ENCODE results near the gene PACS2.

GRCh38 chr14:105287249-105288102 lies 27.1 kb upstream of the PACS2 start:
- TF ChIP-seq GABPA (IDR thresholded peaks at IDR 0.05 in 1 of 2, conservative IDR thresholded peaks at IDR 0.05 in 1 of 2) (no peak), RXRA (IDR thresholded peaks at IDR 0.05) (peak in 1 of 2 donors; percentile 19), SP1 (IDR thresholded peaks at IDR 0.05) (peak; percentile 8), FOXA1 (IDR thresholded peaks at IDR 0.05) (no peak), TAF1 (conservative IDR thresholded peaks at IDR 0.05) (no peak)
- TF ChIP-seq, protein P1, sequence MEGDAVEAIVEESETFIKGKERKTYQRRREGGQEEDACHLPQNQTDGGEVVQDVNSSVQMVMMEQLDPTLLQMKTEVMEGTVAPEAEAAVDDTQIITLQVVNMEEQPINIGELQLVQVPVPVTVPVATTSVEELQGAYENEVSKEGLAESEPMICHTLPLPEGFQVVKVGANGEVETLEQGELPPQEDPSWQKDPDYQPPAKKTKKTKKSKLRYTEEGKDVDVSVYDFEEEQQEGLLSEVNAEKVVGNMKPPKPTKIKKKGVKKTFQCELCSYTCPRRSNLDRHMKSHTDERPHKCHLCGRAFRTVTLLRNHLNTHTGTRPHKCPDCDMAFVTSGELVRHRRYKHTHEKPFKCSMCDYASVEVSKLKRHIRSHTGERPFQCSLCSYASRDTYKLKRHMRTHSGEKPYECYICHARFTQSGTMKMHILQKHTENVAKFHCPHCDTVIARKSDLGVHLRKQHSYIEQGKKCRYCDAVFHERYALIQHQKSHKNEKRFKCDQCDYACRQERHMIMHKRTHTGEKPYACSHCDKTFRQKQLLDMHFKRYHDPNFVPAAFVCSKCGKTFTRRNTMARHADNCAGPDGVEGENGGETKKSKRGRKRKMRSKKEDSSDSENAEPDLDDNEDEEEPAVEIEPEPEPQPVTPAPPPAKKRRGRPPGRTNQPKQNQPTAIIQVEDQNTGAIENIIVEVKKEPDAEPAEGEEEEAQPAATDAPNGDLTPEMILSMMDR (IDR thresholded peaks at IDR 0.05; ENCODE audit: low read depth, low read length, missing input control) = no peak
- TF ChIP-seq, protein P2, sequence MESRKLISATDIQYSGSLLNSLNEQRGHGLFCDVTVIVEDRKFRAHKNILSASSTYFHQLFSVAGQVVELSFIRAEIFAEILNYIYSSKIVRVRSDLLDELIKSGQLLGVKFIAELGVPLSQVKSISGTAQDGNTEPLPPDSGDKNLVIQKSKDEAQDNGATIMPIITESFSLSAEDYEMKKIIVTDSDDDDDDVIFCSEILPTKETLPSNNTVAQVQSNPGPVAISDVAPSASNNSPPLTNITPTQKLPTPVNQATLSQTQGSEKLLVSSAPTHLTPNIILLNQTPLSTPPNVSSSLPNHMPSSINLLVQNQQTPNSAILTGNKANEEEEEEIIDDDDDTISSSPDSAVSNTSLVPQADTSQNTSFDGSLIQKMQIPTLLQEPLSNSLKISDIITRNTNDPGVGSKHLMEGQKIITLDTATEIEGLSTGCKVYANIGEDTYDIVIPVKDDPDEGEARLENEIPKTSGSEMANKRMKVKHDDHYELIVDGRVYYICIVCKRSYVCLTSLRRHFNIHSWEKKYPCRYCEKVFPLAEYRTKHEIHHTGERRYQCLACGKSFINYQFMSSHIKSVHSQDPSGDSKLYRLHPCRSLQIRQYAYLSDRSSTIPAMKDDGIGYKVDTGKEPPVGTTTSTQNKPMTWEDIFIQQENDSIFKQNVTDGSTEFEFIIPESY (IDR thresholded peaks at IDR 0.05) = no peak
- TF ChIP-seq, protein P3, sequence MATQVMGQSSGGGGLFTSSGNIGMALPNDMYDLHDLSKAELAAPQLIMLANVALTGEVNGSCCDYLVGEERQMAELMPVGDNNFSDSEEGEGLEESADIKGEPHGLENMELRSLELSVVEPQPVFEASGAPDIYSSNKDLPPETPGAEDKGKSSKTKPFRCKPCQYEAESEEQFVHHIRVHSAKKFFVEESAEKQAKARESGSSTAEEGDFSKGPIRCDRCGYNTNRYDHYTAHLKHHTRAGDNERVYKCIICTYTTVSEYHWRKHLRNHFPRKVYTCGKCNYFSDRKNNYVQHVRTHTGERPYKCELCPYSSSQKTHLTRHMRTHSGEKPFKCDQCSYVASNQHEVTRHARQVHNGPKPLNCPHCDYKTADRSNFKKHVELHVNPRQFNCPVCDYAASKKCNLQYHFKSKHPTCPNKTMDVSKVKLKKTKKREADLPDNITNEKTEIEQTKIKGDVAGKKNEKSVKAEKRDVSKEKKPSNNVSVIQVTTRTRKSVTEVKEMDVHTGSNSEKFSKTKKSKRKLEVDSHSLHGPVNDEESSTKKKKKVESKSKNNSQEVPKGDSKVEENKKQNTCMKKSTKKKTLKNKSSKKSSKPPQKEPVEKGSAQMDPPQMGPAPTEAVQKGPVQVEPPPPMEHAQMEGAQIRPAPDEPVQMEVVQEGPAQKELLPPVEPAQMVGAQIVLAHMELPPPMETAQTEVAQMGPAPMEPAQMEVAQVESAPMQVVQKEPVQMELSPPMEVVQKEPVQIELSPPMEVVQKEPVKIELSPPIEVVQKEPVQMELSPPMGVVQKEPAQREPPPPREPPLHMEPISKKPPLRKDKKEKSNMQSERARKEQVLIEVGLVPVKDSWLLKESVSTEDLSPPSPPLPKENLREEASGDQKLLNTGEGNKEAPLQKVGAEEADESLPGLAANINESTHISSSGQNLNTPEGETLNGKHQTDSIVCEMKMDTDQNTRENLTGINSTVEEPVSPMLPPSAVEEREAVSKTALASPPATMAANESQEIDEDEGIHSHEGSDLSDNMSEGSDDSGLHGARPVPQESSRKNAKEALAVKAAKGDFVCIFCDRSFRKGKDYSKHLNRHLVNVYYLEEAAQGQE (IDR thresholded peaks at IDR 0.05) = no peak
